Upper lobe of right lung (tissue), 1 donor: ENCODE results near the gene CNTNAP2. TPM values are rescaled to one million over a fixed set of nuclear protein-coding genes. Genes with fewer than 3 reads are reported as not detected.

Source experiments
- ATAC-seq: fragments of 200-7000 bp; cut with Tn5 transposase; one replicate; pipeline ENCODE4 v1.9.1; 2020; ENCODE audit warnings: mild to moderate bottlenecking, moderate library complexity
- DNase-seq: peaks from one replicate; pipeline ENCODE4 v3.0.0-alpha.2; 2020
- H3K27ac ChIP-seq: fragments of 200-600 bp; one replicate; pipeline ENCODE4 v1.8.0; 2022
- H3K27me3 ChIP-seq: fragments of 200-600 bp; one replicate; pipeline ENCODE4 v1.8.0; 2022; ENCODE audit warnings: mild to moderate bottlenecking
- H3K36me3 ChIP-seq: fragments of 200-600 bp; one replicate; pipeline ENCODE4 v1.8.0; 2022
- H3K4me1 ChIP-seq: fragments of 200-600 bp; one replicate; pipeline ENCODE4 v1.8.0; 2022
- H3K4me3 ChIP-seq: fragments of 200-600 bp; one replicate; pipeline ENCODE4 v1.8.0; 2022; ENCODE audit warnings: mild to moderate bottlenecking
- H3K9me3 ChIP-seq: fragments of 200-600 bp; one replicate; pipeline ENCODE4 v1.8.0; 2022
- intact Hi-C: fragments of 100-400 bp; cut with DNase I; formaldehyde crosslinking; loops from one replicate; pipeline ENCODE4 v1.11.0; 2022
- total RNA-seq: library from RNA; stranded (reverse); fragmentation: NEBNext Ultra II Directional; extraction: Animal tissue kit (Norgen Biotek cat#: 25700); gene quantifications from one replicate; pipeline ENCODE4 v1.2.1, GENCODE V29; 2021
- TF ChIP-seq, protein P1 (sequence below): fragments of 200-600 bp; IDR thresholded peaks from one replicate; pipeline ENCODE4 v1.8.0; 2022; ENCODE audit warnings: antibody characterized with exemption
- donor health status: DM: no; HTN: yes; CAD: no; lungs with severe emphysema.

Gene CNTNAP2
- total RNA-seq, 1 donor from 2014 or later = 0.41 TPM

DNA sequence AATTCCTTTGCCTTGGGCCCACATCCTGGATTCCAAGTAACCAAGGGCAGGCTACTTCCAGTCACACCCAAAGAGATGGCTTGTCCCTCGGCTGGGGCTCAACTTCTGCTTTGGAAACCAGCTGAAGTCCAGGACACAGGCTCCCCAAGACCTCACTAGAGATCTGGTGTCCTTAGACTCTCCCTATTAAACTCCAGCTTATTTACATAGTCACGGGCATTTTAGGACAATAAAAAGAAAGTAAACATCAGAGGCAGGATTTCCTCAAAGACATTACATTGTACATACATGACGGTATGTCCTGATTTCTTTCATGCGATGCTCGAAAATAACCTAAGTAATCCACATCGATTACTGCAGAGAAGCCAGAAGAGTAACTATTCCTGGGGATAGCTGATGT lies 2012.4 kb downstream of the CNTNAP2 start:
- Histone ChIP-seq H3K4me1 (no peaks in the 10 kb centered on the region), H3K4me3 (no peak overlapping the region), H3K36me3 (no peaks in the 10 kb centered on the region), H3K27ac (no peak overlapping the region), H3K27me3 (no peaks in the 10 kb centered on the region), H3K9me3 (no peaks in the 10 kb centered on the region)
- TF ChIP-seq, protein P1, sequence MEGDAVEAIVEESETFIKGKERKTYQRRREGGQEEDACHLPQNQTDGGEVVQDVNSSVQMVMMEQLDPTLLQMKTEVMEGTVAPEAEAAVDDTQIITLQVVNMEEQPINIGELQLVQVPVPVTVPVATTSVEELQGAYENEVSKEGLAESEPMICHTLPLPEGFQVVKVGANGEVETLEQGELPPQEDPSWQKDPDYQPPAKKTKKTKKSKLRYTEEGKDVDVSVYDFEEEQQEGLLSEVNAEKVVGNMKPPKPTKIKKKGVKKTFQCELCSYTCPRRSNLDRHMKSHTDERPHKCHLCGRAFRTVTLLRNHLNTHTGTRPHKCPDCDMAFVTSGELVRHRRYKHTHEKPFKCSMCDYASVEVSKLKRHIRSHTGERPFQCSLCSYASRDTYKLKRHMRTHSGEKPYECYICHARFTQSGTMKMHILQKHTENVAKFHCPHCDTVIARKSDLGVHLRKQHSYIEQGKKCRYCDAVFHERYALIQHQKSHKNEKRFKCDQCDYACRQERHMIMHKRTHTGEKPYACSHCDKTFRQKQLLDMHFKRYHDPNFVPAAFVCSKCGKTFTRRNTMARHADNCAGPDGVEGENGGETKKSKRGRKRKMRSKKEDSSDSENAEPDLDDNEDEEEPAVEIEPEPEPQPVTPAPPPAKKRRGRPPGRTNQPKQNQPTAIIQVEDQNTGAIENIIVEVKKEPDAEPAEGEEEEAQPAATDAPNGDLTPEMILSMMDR = no peak
- intact Hi-C loops = no loop called here
- ATAC-seq (no peak), DNase-seq (no peak)

DNA sequence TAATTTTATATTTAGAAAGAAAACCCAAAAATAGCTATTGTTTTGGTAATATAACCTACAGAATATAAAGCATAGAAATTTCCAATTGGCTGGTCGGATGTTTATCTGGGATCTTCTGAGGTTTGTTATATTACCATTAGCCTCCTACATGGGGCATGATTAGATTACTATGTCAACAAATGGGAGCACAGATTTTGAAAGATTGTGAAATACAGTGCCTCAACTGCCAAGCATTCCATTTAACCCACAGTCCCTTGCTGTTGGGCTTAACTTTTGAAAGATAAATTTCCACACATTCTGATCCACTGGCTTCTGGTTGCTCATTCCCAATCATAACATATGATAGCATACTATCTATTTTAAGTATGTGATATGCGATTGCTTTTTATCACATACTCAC lies 2018.5 kb downstream of the CNTNAP2 start:
- Histone ChIP-seq H3K9me3 (no peaks in the 10 kb centered on the region), H3K27me3 (no peaks in the 10 kb centered on the region), H3K27ac (no peak overlapping the region), H3K4me3 (no peak overlapping the region), H3K36me3 (no peaks in the 10 kb centered on the region), H3K4me1 (peaks cover 3% of the 10 kb centered on the region)
- ATAC-seq (peak; percentile 43), DNase-seq (no peak)
- intact Hi-C loops = no loop called here
- TF ChIP-seq, protein P1 = no peak

DNA sequence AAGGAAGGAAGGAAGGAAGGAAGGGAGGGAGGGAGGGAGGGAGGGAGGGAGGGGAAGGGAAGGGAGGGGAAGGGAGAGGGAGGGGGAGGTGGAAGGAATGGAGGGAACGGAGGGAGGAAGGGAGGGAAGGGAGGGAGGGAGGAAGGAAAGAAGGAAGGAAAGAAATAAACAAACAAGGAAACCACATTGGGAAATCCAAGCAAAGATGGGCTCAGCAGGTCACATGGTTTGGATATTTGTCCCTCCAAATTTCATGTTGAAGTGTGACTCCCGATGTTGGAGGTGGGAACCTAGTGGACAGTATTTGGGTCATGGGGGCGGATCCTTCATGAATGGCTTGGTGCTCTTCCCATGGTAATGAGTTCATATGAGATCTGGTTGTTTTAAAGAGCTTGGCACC lies 2019.4 kb downstream of the CNTNAP2 start:
- Histone ChIP-seq H3K4me3 (no peak overlapping the region), H3K27ac (no peak overlapping the region), H3K4me1 (peaks cover 3% of the 10 kb centered on the region), H3K9me3 (no peaks in the 10 kb centered on the region), H3K36me3 (no peaks in the 10 kb centered on the region), H3K27me3 (no peaks in the 10 kb centered on the region)
- intact Hi-C loops = no loop called here
- TF ChIP-seq, protein P1 = no peak
- ATAC-seq (no peak), DNase-seq (no peak)

DNA sequence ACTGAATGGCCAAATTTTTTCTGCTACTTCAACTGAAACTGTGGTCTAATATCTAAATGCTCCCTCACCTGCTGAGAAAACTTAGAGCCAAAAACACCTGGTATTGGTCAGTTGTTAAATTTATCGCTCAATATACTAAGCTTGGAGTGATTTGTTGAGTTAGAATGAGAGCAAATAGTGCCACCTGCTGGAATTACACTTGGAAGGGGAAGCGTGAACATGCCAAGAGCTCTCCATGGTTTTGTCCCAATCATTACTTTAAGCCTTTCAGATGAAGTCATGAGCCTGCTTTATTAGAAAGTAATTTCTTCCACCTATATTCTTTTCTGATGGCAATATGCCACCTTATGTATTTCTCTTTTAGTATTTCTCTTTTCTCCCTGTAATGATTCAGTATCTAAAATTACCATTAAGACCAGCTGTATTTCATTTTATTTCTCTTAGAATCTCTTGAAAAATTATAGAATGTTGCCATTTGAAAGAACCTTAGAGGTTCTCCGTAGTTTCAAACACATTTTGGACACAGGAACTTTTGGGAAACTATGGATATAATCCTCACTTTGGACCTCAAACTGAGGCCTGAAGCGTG lies 2026.2 kb downstream of the CNTNAP2 start:
- no peak for DNase-seq
- intact Hi-C loops = no loop called here
- no peaks in the 10 kb centered on the region for H3K9me3 ChIP-seq
- no peak overlapping the region for H3K27ac ChIP-seq
- TF ChIP-seq, protein P1 = peak; percentile 61
- ATAC-seq = peak; percentile 69
- no peak overlapping the region for H3K4me3 ChIP-seq
- peaks cover 3% of the 10 kb centered on the region for H3K4me1 ChIP-seq
- no peaks in the 10 kb centered on the region for H3K27me3 ChIP-seq
- no peaks in the 10 kb centered on the region for H3K36me3 ChIP-seq

DNA sequence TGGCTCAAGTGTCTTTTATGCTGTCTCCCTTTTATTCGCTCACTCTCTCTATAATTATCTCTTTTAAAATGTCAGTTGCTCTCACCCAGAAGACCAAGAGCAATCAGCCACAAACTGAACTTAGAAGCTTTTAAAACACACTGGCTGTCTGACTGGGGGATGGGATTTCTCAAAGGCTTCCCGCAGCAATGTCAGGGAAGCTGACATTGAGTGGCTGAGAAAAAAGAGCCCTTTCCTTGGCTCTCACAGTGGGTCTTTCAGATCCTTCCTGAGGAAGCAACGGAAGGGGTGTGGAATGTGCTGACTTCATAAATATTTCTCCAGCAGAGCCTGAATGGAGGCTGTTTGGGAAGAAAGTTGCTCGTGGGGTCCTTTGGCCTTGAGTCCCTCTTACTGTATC lies 2028.2 kb downstream of the CNTNAP2 start:
- intact Hi-C loops = no loop called here
- no peaks in the 10 kb centered on the region for H3K9me3 ChIP-seq
- no peak overlapping the region for H3K4me3 ChIP-seq
- no peak overlapping the region for H3K27ac ChIP-seq
- TF ChIP-seq, protein P1 = no peak
- no peaks in the 10 kb centered on the region for H3K27me3 ChIP-seq
- no peaks in the 10 kb centered on the region for H3K36me3 ChIP-seq
- no peak for ATAC-seq
- DNase-seq = no peak
- no peaks in the 10 kb centered on the region for H3K4me1 ChIP-seq

DNA sequence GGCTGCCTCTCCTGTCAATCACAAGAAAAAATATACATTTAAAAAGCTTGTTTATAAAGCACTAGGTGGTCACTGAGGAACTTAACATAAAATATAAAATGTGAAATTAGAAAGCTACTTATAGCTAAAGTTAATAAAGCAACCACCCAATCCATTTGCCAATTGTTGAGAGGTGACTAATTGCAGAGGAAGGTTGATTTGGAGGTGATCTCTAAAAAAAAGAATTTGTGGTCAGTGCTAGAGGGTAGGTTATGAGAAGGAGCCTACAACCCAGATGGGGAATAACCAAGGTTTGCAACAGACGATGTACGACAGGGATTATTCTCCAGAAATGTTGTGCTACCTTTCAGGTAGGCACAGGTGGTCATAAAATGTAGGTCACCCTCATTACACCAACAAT lies 2029.7 kb downstream of the CNTNAP2 start:
- Histone ChIP-seq H3K27ac (no peak overlapping the region), H3K4me3 (no peak overlapping the region), H3K4me1 (no peaks in the 10 kb centered on the region), H3K9me3 (no peaks in the 10 kb centered on the region), H3K27me3 (no peaks in the 10 kb centered on the region), H3K36me3 (no peaks in the 10 kb centered on the region)
- ATAC-seq (no peak), DNase-seq (no peak)
- TF ChIP-seq, protein P1 = no peak
- intact Hi-C loops = no loop called here
